Heart left ventricle (tissue), 16 donors: Measurements from ENCODE around the gene ST6GALNAC1. TPM values are rescaled to one million over a fixed set of nuclear protein-coding genes. Genes with fewer than 3 reads are reported as not detected.
"Not testable (repeated sequence)": the region's sequence is repeated elsewhere in the genome, so short reads cannot be mapped to it uniquely, and the experiment has no call there.

Experiments
- ATAC-seq, 4 donors: fragments of 200-7000 bp; cut with Tn5 transposase; one replicate each; pipeline ENCODE4 v1.9.1; 2020 to 2022; ENCODE audit warnings: moderate library complexity in 4 of 4, mild to moderate bottlenecking in 3 of 4, moderate number of reproducible peaks in 1 of 4
- DNase-seq, 5 donors: peaks; one replicate each; pipeline ENCODE4 v3.0.0-alpha.2; 2020
- H3K27ac ChIP-seq, 12 donors: fragments of 200-600 bp; sonication (generic) in 4 of 12; one replicate each; pipeline versions ENCODE4 v1.5.0 to v1.8.0; 2016 to 2022; ENCODE audit warnings: mild to moderate bottlenecking in 2 of 12
- H3K27me3 ChIP-seq, 9 donors: fragments of 200-600 bp; sonication (generic) in 2 of 9; one replicate each; pipeline versions ENCODE4 v1.5.1 to v1.8.0; 2016 to 2022; ENCODE audit warnings: mild to moderate bottlenecking in 3 of 9
- H3K36me3 ChIP-seq, 9 donors: fragments of 200-600 bp; sonication (generic) in 2 of 9; one replicate each; pipeline versions ENCODE4 v1.5.0 to v1.8.0; 2018 to 2022; ENCODE audit warnings: mild to moderate bottlenecking in 2 of 9
- H3K4me1 ChIP-seq, 12 donors: fragments of 200-600 bp; sonication (generic) in 4 of 12; one replicate each; pipeline versions ENCODE4 v1.5.0 to v1.8.0; 2016 to 2022; ENCODE audit warnings: mild to moderate bottlenecking in 3 of 12
- H3K4me3 ChIP-seq, 12 donors: fragments of 200-600 bp; sonication (generic) in 4 of 12; one replicate each; pipeline versions ENCODE4 v1.5.0 to v1.8.0; 2017 to 2022; ENCODE audit warnings: mild to moderate bottlenecking in 9 of 12, moderate library complexity in 4 of 12
- H3K9me3 ChIP-seq, 12 donors: fragments of 200-600 bp; sonication (generic) in 4 of 12; one replicate each; pipeline versions ENCODE4 v1.5.0 to v1.8.0; 2016 to 2022; ENCODE audit warnings: mild to moderate bottlenecking in 1 of 12
- CTCF ChIP-seq, 12 donors: fragments of 200-600 bp; sonication (generic) in 4 of 12; IDR thresholded peaks; one replicate each; pipeline versions ENCODE4 v1.5.0 to v1.8.0; 2018 to 2022; ENCODE audit warnings: antibody characterized with exemption in 12 of 12, mild to moderate bottlenecking in 5 of 12
- POLR2A ChIP-seq, 2 donors: fragments of 450-650 bp; IDR thresholded peaks; one replicate each; pipeline ENCODE4 v1.6.1; 2017; ENCODE audit warnings: antibody characterized with exemption in 2 of 2, mild to moderate bottlenecking in 2 of 2, moderate library complexity in 2 of 2
- WGBS, 4 donors: extraction: QIAGEN DNeasy Blood & Tissue Kit in 2 of 4; methylation state at CpG; one replicate each; pipeline versions ENCODE4 v1.1.5 to v1.1.7; 2013 to 2018; 5-methylcytosine and 5-hydroxymethylcytosine counted together
- intact Hi-C, 10 donors: fragments of 100-400 bp; cut with DNase I; formaldehyde crosslinking; loops; one replicate each; pipeline versions ENCODE4 v1.11.1 to v1.14.2; 2022
- polyA plus RNA-seq, 2 donors: library from polyadenylated mRNA; stranded (reverse); fragments of 200-250 nt; gene quantifications; one replicate each; pipeline ENCODE4 v1.2.3, GENCODE V29; 2013
- total RNA-seq, 9 donors: library from RNA; depleted of rRNA in 2 of 9; stranded (reverse); fragments of >200 nt in 2 of 9; fragmentation: NEBNext Ultra II Directional in 3 of 9; extraction: Animal tissue kit (Norgen Biotek cat#: 25700) in 3 of 9; gene quantifications; one replicate each; pipeline versions ENCODE4 v1.1.0 to v1.2.4, GENCODE V29; 2016 to 2023
- donor health status: ischemic (EF 13 %, LVEDD 7.1; RV severe dilation, severe dysfunction).
- donor health status: healthy with polysubstance abuse.
- donor health status: DM: no; HTN: yes; CAD: no.
- donor health status: DM: no; HTN: no; CAD: no.
- donor health status: ischemic (EF 25% LVEDD 6.9; RV normal size, moderate dysfunction).
- donor health status: ischemic (EF 25% LVEDD 5.7; RV mildly dilated, moderate dysfunction).
- donor health status: healthy.
- donor health status: DM: yes; HTN: yes; CAD: no.
- donor health status: ischemic (EF 35%, LVEDD 5.7; RV mildly dilated, moderate dysfunction).
- donor health status: nonischemic (EF 11% LVEDD 7.7; RV severe dilation, severe dysfunction).
- donor health status: DM: yes; HTN: yes; CAD: no.
- donor health status: PGD.
- donor health status: ischemic (EF 29% LVEDD 5.4; RV normal size, mild dysfunction).
- donor health status: nonischemic (EF 23%, LVEDD 6.1; RV moderate dilation, normal function).

The ST6GALNAC1 gene
- total and polyA plus RNA-seq, 11 donors, result 1.7 to 10.3 (median 3.5) TPM

DNA sequence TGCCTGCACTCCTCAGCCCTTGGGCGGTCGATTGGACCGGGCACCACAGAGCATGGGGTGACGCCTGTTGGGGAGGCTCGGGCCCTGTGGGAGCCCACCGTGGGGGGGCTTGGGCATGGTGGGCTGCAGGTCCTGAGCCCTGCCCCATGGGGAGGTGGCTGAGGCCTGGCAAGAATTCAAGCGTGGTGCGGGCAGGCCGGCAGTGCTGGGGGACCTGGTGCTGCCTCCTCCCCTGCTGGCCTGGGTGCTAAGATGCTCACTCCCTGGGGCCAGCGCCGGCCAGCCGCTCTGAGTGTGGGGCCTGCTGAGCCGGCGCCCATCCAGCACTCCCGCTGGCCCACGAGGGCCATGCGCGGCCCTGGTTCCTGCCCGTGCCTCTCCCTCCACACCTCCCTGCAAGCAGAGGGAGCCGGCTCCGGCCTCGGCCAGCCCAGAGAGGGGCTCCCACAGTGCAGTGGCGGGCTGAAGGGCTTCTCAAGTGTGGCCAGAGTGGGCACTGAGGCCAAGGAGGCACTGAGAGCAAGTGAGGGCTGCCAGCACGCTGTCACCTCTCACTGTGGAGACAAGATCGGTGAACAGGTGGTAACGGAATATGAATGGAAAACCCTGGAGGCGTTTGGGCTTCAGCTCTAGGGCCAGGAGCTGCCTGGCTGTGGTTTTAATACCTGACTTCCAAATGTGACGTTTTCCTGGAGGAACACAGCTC, 28.5 kb downstream of the ST6GALNAC1 start:
- H3K9me3 ChIP-seq, result no peaks in the 10 kb centered on the region

DNA sequence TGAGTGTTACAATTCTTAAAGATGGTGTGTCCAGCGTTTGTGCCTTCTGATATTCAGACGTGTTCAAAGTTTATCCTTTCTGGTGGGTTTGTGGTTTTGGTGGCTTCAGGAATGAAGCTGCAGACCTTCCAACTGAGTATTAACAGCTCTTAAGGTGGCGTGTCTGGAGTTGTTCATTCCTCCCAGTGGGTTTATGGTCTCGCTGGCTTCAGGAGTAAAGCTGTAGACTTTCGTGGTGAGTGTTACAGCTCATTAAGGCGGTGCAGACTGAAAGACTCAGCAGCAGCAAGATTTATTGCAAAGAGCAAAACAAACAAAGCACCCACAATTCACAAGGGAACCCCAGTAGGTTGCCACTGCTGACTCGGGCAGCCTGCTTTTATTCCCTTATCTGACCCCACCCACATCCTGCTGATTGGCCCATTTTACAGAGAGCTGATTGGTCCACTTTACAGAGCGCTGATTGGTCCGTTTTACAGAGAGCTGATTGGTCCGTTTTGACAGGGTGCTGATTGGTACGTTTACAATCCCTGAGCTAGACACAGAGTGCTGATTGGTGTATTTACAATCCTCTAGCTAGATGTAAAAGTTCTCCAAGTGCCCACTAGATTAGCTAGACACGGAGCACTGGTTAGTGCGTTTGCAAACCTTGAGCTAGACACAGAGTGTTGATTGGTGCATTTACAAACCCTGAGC, 29.3 kb downstream of the ST6GALNAC1 start:
- H3K36me3 ChIP-seq, ATAC-seq, H3K27ac ChIP-seq, H3K4me1 ChIP-seq, intact Hi-C loops, H3K4me3 ChIP-seq, H3K9me3 ChIP-seq, H3K27me3 ChIP-seq, DNase-seq: not testable (repeated sequence)
- 81 to 92% (median 86%) methylated on average over 13 of the region's 13 CpGs for WGBS, 4 donors

More for the DNA sequence above, 28.5 kb downstream of the ST6GALNAC1 start:
- Histone ChIP-seq H3K4me1 (no peaks in the 10 kb centered on the region), H3K27me3 (no peaks in the 10 kb centered on the region), H3K27ac (no peak overlapping the region), H3K4me3 (no peak overlapping the region), H3K36me3 (no peaks in the 10 kb centered on the region)
- WGBS, 4 donors, result 92 to 94% (median 93%) methylated on average over 19 to 28 of the region's 28 CpGs
- TF ChIP-seq POLR2A (IDR thresholded peaks at IDR 0.05) (no peak), CTCF (IDR thresholded peaks at IDR 0.05) (no peak)
- DNase-seq, result no peak
- ATAC-seq, result no peak
- intact Hi-C loops, result loop anchor here in 1 of 10 donors (5.0 kb wide), 1 partner anchor 48 kb away; a partner anchor contains a TSS

- Histone ChIP-seq H3K9me3 (no peaks in the 10 kb centered on the region), H3K4me1 (no peaks in the 10 kb centered on the region), H3K36me3 (no peaks in the 10 kb centered on the region), H3K4me3 (no peak overlapping the region), H3K27ac (no peak overlapping the region), H3K27me3 (no peaks in the 10 kb centered on the region)
- intact Hi-C loops, result no loop called here
- TF ChIP-seq POLR2A (IDR thresholded peaks at IDR 0.05) (no peak), CTCF (IDR thresholded peaks at IDR 0.05) (no peak)
- DNase-seq, result no peak
- WGBS, 4 donors, result 78 to 87% (median 80%) methylated on average over 11 to 17 of the region's 17 CpGs
- ATAC-seq, result no peak
Observed at GRCh38 chr17:76612977-76613851, 30.3 kb downstream of the ST6GALNAC1 start.

- no peaks in the 10 kb centered on the region for H3K4me1 ChIP-seq
- no peaks in the 10 kb centered on the region for H3K27me3 ChIP-seq
- TF ChIP-seq CTCF (IDR thresholded peaks at IDR 0.05) (no peak), POLR2A (IDR thresholded peaks at IDR 0.05) (no peak)
- H3K27ac ChIP-seq, result no peak overlapping the region
- DNase-seq (no peak), ATAC-seq (no peak)
- H3K9me3 ChIP-seq, result no peaks in the 10 kb centered on the region
- no peaks in the 10 kb centered on the region for H3K36me3 ChIP-seq
- 81 to 87% (median 85%) methylated on average over 4 of the region's 4 CpGs for WGBS, 4 donors
- H3K4me3 ChIP-seq, result no peak overlapping the region
- intact Hi-C loops, result no loop called here
Observed at GRCh38 chr17:76612465-76612864, 31.1 kb downstream of the ST6GALNAC1 start.
